Measurements from ENCODE around the gene GATB.
A peak's percentile ranks its signal among the peaks of the same experiment; 100 is the strongest.

The GATB gene, protein sequence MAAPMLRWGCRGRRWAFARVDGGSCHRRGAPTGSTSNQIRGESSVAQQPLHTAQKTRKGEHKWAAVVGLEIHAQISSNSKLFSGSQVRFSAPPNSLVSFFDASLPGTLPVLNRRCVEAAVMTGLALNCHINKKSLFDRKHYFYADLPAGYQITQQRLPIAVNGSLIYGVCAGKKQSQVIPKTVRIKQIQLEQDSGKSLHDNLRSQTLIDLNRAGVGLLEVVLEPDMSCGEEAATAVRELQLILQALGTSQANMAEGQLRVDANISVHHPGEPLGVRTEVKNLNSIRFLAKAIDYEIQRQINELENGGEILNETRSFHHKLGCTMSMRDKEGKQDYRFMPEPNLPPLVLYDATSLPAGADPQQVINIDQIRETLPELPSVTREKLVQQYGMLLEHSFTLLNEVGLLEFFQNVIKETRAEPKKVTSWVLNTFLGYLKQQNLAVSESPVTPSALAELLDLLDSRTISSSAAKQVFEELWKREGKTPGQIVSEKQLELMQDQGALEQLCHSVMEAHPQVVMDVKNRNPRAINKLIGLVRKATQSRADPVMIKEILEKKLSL

DNA sequence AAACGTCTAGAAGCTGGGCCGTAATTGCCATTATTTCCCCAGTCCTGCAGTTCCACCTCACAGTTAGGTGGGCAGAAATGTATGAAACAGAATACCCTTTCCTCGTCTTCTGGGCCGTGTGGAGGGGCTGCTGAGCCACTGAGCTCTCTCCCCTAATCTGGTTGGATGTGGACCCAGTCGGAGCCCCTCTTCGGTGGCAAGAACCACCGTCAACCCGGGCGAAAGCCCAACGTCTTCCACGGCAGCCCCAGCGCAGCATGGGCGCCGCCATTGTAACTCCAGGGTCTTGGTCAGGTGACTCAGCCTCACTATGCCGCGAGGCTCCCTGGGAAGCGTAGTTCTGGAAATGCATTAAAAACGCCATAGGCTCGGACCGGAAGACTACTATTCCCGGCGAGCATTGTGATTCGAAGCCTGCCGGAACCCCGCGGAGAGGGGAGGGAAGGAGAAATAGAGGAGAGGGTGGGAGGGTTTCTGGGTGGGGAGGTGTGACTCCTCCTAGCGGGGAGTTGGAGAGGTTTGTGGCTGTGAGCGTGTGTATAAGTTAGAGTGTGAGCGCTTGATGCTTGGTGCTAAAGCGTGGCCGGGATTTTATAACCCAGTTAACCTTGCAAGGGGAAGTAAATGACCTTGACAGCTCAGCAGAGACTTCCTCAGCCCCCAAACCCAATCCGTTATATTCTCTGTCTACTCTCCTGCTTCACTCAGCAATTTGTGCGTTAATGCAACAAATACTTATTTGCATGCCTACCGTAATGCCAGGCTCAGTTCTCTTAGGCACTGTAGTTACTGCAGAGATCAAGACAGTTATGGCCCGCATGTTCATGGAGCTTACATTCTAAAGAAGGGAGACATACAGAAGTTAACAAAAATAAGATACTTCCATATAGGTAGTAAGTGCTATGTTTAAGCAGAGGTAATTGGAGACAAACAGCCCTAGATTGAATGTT, at the start of gene GATB:
Gene GATB (minus strand): TSS at position 296 of the 950 bp plus-strand sequence. CDS start 25 bp downstream, at position 271.
- DNase-seq (ENCODE audit: low read depth in 2 of 2): peak; percentile 81 to 89

DNA sequence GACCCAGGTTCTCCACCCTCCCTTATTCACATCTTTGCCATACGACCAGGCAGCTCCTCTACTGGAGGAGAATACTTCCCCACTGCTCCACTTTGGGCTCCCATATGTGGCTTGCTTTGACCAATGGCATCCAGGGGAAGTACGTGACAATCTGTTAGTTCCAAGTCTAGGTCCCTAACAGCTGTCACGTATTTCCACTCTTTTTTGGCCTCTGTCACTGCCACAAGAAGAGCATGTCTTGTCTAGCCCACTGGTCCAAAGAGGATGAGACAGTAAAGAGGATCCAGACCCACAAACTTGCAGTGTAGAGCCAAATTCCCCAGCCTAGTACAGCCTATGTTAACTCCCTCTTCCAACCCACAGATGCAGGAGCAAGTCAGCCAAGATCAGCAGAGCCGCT, 49.7 kb upstream of the GATB start:
- DNase-seq (ENCODE audit: low read depth in 2 of 2): no peak

DNA sequence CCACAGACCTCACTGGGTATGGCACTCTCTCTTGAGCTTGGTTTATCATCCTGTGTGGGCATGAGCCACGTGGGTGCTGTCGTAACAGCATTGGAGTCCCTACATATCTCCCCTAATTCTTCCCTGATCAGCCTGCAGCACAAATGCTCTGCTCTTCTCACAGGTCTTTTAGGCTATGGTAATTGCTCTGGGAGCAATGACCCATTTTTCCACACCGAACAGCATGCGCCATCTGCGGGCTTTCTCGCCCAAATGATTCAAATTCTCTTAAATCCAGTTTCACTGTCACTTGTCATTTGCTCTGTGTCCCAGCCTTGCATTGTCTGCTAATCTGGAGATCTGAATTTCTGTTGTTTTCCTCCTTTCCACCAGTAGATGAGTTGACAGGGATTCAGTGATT, 48.9 kb upstream of the GATB start:
- DNase-seq (ENCODE audit: low read depth in 2 of 2): no peak

DNA sequence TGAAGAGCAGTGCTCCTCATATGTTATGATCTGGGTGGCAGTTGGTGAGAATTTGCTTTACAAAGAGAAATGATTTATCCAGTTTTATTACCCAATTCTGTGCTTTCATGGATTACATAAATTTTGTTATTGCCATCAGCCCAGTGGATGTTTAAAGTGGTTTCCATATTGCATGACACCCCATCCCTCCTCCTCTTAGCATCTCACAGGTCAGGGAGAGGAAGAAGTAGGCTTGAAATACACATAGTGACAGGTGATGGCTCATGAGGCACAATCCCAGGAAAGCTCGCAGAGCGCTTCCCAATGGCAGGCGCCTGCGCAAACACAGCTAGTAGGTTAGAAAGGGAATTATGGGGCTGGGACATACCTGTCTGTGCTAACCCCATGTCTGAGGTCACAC, 47.7 kb upstream of the GATB start:
- DNase-seq (ENCODE audit: low read depth in 2 of 2): no peak

DNA sequence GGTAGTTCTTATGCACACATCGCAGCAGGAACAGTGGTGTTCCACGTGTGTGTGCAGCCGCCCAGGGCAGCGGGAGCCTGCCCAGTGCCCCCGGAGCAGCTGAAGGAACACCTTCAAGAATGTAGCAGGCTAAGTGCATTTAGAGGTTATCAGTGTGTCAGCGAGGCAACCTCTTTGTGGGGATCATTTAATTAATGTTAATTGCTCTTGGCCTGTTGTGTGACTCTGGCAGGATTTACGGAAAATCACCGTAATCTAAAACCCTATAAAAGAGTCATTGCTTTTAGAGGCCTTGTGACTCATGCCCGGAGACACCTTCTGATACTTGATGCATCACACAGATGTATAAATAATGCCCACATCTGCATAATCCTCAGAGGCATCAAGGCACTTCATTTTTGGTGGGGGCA, 47.3 kb upstream of the GATB start:
- DNase-seq (ENCODE audit: low read depth in 2 of 2): no peak

DNA sequence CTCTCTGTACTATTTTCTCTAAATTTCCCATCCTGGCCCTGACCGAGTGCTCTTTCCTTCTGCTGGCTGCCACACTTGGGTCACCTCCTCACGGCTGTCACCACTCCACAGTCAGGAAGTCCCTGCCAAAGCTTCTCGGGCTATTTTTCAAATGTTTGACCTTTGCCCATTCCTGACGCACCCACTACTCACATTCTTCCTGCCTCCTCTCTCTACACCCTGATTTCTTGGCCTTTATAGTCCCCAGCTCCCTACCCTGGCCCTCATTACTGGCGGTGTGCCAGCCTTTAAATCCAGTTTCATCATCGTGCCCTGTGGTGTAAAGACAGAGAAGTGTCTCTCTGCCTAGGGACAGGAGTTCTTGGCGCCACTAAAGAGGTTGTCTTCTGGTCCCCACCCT, 46.4 kb upstream of the GATB start:
- no peak for DNase-seq (ENCODE audit: low read depth in 2 of 2)

DNA sequence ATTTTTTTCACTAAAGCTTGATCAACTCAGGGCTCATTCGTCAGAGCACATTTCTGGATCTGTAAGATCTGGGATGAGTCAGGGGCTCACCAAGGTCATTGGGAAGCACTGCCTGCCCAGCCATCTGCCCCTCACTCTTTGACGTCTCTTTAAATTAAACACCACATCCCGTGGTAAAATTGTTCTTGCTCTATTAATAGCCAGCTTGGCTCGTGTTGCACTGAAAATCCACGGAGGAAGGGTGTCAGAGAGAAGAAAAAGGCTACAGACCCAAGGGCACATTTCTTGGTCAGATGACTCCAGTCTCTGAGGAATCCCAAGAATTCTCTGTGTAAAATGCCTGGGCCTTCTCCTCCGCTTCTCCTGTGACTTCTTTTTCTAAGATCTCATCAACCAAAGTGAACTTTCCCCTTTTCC, 45.7 kb upstream of the GATB start:
- no peak for DNase-seq (ENCODE audit: low read depth in 2 of 2)

DNA sequence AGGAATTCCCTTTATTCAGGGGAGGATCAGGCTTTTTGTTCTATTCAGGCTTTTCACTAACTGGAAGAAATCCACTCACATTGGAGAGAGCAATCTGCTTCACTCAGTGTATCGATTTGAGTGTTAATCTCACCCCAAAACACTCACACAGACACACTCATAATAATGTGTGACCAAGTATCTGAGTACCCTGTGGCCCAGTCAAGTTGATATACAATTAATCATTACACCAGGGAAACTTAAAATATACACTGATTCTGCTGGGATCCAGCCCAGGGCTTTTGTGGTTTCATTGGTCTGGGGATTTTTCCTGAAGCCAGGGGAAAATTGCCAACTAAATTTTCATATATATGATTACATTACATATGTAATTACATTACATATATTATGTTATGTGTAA, 44.0 kb upstream of the GATB start:
- DNase-seq (ENCODE audit: low read depth in 2 of 2): no peak

DNA sequence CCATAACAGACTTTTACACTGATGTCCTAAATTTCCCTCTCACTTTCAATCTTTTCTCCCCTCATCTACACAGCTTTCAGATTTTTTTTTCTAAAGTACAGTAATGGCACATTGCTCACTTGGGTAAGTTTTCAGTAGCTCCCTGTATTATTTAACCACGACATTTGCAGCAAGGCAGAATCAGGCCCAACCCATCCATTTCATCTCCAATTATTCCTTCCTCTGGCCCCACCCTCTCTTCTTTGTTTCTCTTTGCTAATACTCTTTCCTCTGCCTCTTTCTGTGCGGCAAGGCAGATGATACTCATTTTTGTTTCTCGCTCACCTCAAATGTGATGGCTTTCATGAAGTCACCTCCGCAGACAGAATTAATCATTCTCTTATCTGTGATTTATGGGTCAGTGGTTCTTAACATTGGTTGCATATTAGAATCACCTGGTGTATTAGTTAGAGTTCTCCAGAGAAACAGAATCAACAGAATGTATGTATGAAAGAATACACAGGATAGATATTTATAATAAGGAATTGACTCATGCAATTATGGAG, 43.4 kb upstream of the GATB start:
- no peak for DNase-seq (ENCODE audit: low read depth in 2 of 2)

DNA sequence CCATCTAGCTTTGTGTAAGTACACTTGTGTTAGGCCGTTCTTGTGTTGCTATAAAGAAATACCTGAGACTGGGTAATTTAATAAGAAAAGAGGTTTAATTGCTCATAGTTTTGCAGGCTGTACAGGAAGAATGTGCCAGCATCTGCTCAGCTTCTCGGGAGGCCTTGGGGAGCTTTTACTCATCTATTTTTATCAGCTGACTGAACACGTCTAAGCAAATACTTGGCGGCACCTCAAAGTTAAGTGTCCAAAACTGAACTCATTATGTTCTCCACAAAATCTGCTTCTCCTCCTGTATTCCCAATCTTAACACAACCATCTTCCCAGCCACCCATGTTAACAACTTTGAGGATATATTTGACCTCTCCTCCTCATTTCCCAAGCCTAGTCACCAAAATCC, 42.4 kb upstream of the GATB start:
- DNase-seq (ENCODE audit: low read depth in 2 of 2): no peak

DNA sequence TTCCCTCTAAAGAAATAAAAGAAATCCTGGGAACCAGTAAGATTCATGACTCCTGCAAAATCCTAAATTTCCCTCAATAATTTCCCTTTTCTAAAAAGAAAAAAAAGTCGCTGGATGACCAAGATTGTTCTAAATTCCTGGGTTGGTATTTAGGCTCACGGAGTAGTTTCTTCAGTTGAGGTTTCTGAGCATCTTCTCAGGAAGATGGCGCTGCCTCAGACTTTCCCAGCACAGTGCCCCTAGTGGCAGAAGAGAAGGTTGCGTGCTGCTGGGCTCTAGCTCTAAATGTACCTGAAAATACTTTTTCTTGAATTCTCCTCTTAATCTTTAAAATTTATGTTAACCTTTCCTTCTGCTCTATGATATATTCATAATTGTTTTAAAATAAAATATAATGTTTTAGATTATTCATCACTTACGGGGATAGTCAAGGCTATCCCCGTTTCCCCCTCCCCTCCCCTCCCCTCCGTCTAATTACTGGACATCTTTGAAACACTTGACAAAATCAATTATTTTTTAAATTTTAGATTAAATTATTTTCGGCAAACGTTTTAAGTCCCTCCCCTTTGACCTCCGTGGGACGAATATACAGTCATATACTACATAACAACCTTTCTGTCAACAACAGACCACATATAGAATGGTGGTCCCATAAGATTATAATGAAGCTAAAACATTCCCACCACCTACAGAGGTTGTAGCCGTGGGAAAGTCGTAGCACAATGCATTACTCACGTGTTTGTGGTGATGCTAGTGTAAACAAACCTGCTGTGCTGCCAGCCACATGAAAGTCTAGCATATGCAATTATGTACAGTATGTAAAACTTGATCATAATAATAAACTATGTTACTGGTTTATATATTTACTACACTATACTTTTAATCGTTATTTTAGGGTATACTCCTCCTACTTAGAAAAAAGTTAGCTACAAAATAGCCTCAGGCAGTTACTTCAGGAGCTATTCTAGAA, 41.0 kb upstream of the GATB start:
- peak; percentile 9 to 13 for DNase-seq (ENCODE audit: low read depth in 2 of 2)

DNA sequence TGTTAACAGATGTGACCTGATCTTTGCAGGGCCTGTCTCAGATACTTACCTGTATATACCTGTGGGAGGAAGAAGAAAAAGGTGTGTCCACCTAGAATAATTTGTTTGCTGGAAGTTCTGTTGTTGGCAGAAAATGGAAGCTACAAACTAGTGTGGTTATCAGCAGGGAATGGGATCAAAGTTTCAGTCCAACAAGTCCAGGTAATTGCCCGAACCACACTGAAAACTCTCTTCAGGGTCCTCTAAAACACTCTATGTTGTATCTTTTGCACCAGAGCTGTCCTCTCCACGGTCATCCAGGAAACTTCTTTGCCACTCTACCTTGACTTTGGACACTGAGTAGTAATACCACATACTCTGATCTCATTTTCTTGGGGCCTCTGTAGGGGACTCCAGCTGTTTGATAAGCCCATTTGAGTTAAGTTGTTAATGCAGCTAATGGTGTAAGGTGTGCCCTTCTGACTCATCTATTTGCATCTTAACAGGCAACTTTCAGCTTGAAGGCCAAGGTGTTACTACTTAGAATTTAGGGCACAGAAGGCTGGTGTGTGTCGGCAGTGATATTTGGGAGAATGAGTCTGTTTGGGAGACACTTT, 38.7 kb upstream of the GATB start:
- no peak for DNase-seq (ENCODE audit: low read depth in 2 of 2)

DNA sequence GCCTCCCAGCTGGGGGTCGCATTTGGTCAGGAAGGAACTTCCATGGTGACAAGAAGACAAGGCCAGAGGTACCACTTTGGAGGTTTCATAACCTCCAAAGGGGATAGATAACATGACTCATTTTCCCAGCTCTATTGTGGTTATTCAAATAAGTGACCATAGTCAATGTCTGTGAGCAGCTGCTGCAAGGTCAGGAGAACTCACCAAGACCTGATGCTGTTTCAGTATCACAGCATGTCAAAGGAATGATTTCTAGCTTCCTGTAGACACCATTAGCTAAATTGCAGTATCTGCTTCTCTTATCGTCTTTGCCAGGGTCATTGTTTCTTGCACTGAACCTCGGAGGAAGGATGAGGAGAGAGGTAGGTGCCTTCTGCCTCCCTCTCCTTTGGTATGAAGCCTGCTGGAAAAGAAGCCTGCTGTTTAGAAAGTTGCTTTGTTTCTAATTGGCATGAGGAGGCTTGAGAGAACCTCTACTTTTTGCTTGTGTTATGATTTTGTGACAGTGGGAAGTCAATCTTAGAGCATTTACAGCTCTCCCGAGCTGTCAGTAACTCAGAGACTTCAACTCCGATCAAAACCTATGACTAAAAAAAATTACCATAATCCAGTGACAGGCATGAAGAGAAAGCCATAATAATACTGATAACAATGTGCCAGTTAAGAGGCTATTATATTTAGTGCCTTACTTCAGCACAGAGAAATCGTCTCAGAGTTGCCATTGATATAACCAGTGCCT, 38.0 kb upstream of the GATB start:
- no peak for DNase-seq (ENCODE audit: low read depth in 2 of 2)

DNA sequence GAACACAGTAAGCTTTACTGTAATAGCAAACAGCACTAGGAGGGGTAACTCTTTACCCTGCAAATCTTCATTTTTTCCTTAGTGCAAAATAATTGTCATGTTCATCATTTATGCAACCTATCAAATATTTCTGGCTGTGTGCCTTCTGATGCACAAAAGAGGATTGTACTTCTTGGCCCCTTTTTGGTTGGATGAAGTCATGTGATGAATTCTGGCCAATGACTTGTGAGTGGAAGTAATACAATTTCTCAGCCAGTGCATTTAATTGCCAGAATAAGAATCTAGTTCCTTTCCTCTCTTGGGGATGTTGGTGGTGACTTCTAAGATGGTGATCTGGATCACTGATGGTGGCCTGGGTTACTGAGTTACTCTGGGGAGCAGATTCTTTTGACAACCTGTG, 37.0 kb upstream of the GATB start:
- no peak for DNase-seq (ENCODE audit: low read depth in 2 of 2)

DNA sequence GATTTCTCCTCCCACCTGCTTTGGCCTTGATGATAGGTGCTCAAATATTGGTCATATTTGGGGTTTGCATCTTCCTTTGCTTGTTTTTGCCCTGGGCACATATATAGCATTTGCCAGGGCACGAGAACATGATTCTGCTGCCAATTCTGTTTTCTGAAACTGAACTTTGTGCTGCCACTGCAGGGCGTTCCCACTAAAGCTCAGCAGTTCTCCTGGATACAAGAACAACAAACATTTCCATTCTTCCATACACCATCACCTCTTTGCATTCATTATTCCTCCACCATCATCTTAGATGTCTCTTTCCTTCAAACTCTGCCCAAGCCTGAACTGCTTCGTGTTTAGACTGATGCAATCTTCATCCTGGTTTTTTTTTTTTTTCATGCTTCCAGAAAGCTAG, 36.3 kb upstream of the GATB start:
- DNase-seq (ENCODE audit: low read depth in 2 of 2): no peak

DNA sequence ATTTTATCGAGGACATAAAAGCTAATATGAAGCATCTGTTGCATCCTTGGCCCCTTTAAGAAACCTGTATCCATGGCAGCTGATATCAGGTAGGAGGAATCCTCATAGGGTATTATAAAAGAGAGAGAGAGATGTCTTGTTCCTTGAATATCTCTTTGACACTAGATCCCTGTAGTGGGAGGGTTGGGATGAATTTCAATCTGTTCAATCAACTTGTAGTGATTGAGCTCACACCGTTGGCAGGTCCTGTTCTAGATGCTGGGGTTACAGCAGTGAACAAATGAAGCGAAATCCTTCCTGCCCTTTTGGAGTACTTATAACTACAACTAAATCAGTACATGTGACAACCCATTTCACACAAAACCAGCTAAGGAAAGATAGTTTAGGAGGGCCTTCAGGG, 35.3 kb upstream of the GATB start:
- no peak for DNase-seq (ENCODE audit: low read depth in 2 of 2)

DNA sequence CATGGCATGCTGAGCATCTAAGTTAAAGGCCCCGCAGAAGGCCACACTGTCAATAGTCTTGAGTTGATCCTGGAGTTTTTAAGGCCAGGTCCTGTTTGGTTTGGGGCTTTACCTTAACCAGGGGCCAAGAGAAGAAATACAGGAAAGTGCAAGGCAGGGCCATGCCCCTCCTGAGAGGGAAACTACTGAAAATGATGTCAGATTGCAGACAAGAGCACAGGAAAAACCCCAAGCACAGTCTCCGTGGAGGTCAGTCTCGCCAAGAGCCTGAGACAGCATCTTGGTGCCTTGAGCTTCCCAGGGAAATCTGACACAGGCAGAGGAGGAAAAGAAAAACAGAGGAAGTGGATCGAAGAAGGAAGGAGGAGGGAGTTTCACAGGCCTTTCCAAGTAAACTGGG, 32.2 kb upstream of the GATB start:
- no peak for DNase-seq (ENCODE audit: low read depth in 2 of 2)

DNA sequence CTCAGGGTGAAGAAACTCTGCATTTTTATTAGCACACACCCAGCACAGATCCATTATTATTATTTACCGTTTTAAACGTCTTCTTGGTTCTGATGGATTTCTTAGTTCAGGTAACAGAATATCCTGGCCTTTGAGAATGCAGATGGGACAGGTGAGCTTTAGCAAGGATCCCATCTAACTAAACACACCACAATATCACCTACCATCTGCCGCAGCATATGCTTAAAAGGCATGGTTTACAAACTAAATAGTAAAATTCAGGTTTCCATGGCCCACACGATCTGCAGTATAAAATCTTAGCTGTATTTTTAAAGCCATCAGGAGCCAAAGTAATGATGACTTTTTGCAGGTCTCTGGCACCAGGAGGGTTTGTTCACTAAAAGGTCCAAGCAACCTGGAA, 31.7 kb upstream of the GATB start:
- DNase-seq (ENCODE audit: low read depth in 2 of 2): no peak

DNA sequence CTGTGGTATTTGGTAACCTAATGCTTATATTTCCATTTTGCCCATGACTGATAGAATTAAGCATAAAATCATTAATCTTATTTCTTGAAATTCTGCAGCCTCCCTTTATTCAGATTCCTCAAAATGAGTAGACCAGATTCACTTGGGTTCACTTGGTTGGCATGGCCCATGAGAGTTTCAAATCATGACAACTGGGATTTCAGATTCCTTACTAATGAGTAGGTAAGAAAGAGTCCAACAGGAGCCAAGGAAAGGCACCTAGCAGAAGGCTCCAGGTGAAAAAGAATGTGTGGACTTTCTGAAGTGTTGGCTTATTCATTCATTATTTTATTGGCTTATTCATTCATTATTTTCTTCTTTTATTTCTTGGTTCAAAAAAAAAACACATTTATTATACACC, 27.2 kb upstream of the GATB start:
- DNase-seq (ENCODE audit: low read depth in 2 of 2): no peak

DNA sequence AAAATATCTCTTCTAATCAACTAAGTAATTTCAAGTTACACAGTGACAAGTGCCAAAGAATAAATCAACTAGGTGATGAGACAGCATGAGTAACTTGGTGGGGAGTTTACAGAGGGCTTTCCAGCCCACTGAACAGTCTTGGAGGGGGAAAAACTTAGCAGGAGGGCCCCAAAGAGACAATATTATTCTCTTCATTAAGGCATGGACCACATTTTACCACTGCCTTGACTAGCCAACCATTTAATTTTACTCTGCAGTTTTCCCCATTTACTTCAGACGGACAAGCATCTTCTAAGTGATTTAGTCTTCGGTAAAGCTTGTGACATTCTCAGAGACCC, 25.3 kb upstream of the GATB start:
- no peak for DNase-seq (ENCODE audit: low read depth in 2 of 2)

Measured in activated CD8-positive, alpha-beta memory T cell treated with anti-CD3 and anti-CD28 coated beads for 4 hours (primary cell).